ENCODE results near the gene ABCA4.
"Not testable (repeated sequence)": the region's sequence is repeated elsewhere in the genome, so short reads cannot be mapped to it uniquely, and the experiment has no call there.

Gene ABCA4

GRCh38 chr1:93972341-93972740 lies 148.6 kb downstream of the ABCA4 start:
- no peak for DNase-seq

GRCh38 chr1:93969887-93970286 lies 151.1 kb downstream of the ABCA4 start:
- no peak for DNase-seq

- no peak for DNase-seq
Observed at GRCh38 chr1:93969371-93969770, 151.6 kb downstream of the ABCA4 start.

- DNase-seq = no peak
Observed at GRCh38 chr1:93967306-93967705, 153.6 kb downstream of the ABCA4 start.

- no peak for DNase-seq
Observed at GRCh38 chr1:93965888-93966287, 155.1 kb downstream of the ABCA4 start.

- DNase-seq = no peak
Observed at GRCh38 chr1:93965256-93965655, 155.7 kb downstream of the ABCA4 start.

GRCh38 chr1:93964777-93965200 lies 156.2 kb downstream of the ABCA4 start:
- no peak for DNase-seq

GRCh38 chr1:93964096-93964776 lies 156.7 kb downstream of the ABCA4 start:
- no peak for DNase-seq

GRCh38 chr1:93963585-93963984 lies 157.4 kb downstream of the ABCA4 start:
- DNase-seq = no peak

- no peak for DNase-seq
Observed at GRCh38 chr1:93961906-93962305, 159.0 kb downstream of the ABCA4 start.

- DNase-seq = no peak
Observed at GRCh38 chr1:93961443-93961842, 159.5 kb downstream of the ABCA4 start.

- no peak for DNase-seq
Observed at GRCh38 chr1:93960641-93961147, 160.3 kb downstream of the ABCA4 start.

GRCh38 chr1:93959413-93959812 lies 161.5 kb downstream of the ABCA4 start:
- DNase-seq = no peak

- DNase-seq = no peak
Observed at GRCh38 chr1:93958726-93959100, 162.2 kb downstream of the ABCA4 start.

- DNase-seq = no peak
Observed at GRCh38 chr1:93958032-93958725, 162.8 kb downstream of the ABCA4 start.

GRCh38 chr1:93955765-93956164 lies 165.2 kb downstream of the ABCA4 start:
- no peak for DNase-seq

GRCh38 chr1:93947002-93947686 lies 173.8 kb downstream of the ABCA4 start:
- DNase-seq = not testable (repeated sequence)

Data from stimulated activated CD4-positive, alpha-beta T cell treated with anti-CD3 and anti-CD28 coated beads, Interleukin-4, amount 100 ng/mL, for 24 hours (primary cell).